Transverse colon (tissue), 4 donors: ENCODE results near the gene GBA2. TPM values are rescaled to one million over a fixed set of nuclear protein-coding genes. Genes with fewer than 3 reads are reported as not detected.

Experiments
- DNase-seq: peaks from one replicate; pipeline ENCODE4 v3.0.0-alpha.2; 2019
- H3K27ac ChIP-seq, 4 donors: fragments of 200-600 bp; sonication (generic); 2 replicates each; pipeline ENCODE4 v1.5.1; 2016 to 2018; ENCODE audit warnings: inconsistent platforms in 4 of 4
- H3K27me3 ChIP-seq: fragments of 200-600 bp; sonication (generic); 2 replicates; pipeline ENCODE4 v1.5.1; 2017; ENCODE audit warnings: inconsistent platforms
- H3K36me3 ChIP-seq, 4 donors: fragments of 200-600 bp; sonication (generic); 2 replicates each; pipeline ENCODE4 v1.5.1; 2017 to 2019; ENCODE audit warnings: inconsistent platforms in 4 of 4
- H3K4me1 ChIP-seq, 4 donors: fragments of 200-600 bp; sonication (generic); 2 replicates each; pipeline ENCODE4 v1.5.1; 2017 to 2020; ENCODE audit warnings: inconsistent platforms in 4 of 4
- H3K4me3 ChIP-seq, 4 donors: fragments of 200-600 bp; sonication (generic); 1 replicate in 1 of 4; 2 replicates in 3 of 4; pipeline versions ENCODE4 v1.5.1 to v1.6.1; 2017 to 2019; ENCODE audit warnings: inconsistent platforms in 4 of 4
- H3K9me3 ChIP-seq, 2 donors: fragments of 200-600 bp; sonication (generic); 2 replicates each; pipeline ENCODE4 v1.5.1; 2017 to 2019; ENCODE audit warnings: inconsistent platforms in 2 of 2
- EP300 ChIP-seq: sonication (generic); formaldehyde crosslinking; IDR thresholded peaks from one replicate; pipeline ENCODE4 v1.6.1; 2017; ENCODE audit warnings: antibody characterized with exemption, low read depth
- POLR2A ChIP-seq: fragments of 450-650 bp; IDR thresholded peaks from one replicate; pipeline ENCODE4 v1.6.1; 2016; ENCODE audit warnings: antibody characterized with exemption, mild to moderate bottlenecking, moderate library complexity
- POLR2AphosphoS5 ChIP-seq, 3 donors: sonication (generic); formaldehyde crosslinking; IDR thresholded peaks; one replicate each; pipeline ENCODE4 v1.6.1; 2016; ENCODE audit warnings: antibody characterized with exemption in 3 of 3
- WGBS, 2 donors: methylation state at CpG; one replicate each; pipeline ENCODE4 v1.1.5; 2018; ENCODE audit warnings: low coverage in 1 of 2; 5-methylcytosine and 5-hydroxymethylcytosine counted together
- in situ Hi-C, 4 donors: fragments of 200-750 bp; cut with MboI; loops; one replicate each; pipeline versions ENCODE4 v1.15.0 to v1.15.1; 2017; ENCODE audit warnings: low sequenced_read_pairs in 3 of 4, low pct_ligation_motif_present in 1 of 4, low pct_unique_long_range_greater_than_20kb in 1 of 4
- intact Hi-C: fragments of 100-400 bp; cut with DNase I; formaldehyde crosslinking; loops from one replicate; pipeline ENCODE4 v1.15.1; 2023; ENCODE audit warnings: low total_unique reads
- total RNA-seq, 4 donors: library from RNA; depleted of rRNA; stranded (reverse); fragments of >200 nt; gene quantifications; one replicate each; pipeline ENCODE4 v1.1.0, GENCODE V29; 2016
- TF ChIP-seq, protein P1 (sequence below), 5 experiments: fragments of 200-600 bp in 3 of 5; fragments of 450-650 bp in 2 of 5; sonication (generic) in 3 of 5; IDR thresholded peaks; 1 replicate in 2 of 5; 2 replicates in 3 of 5; pipeline ENCODE4 v1.5.1; 2016 to 2017; ENCODE audit warnings: antibody characterized with exemption in 5 of 5, inconsistent platforms in 3 of 5, mild to moderate bottlenecking in 2 of 5, moderate library complexity in 1 of 5

GBA2 gene
- total RNA-seq, 4 donors from 2014 or later = 217 to 709 (median 255) TPM

DNA sequence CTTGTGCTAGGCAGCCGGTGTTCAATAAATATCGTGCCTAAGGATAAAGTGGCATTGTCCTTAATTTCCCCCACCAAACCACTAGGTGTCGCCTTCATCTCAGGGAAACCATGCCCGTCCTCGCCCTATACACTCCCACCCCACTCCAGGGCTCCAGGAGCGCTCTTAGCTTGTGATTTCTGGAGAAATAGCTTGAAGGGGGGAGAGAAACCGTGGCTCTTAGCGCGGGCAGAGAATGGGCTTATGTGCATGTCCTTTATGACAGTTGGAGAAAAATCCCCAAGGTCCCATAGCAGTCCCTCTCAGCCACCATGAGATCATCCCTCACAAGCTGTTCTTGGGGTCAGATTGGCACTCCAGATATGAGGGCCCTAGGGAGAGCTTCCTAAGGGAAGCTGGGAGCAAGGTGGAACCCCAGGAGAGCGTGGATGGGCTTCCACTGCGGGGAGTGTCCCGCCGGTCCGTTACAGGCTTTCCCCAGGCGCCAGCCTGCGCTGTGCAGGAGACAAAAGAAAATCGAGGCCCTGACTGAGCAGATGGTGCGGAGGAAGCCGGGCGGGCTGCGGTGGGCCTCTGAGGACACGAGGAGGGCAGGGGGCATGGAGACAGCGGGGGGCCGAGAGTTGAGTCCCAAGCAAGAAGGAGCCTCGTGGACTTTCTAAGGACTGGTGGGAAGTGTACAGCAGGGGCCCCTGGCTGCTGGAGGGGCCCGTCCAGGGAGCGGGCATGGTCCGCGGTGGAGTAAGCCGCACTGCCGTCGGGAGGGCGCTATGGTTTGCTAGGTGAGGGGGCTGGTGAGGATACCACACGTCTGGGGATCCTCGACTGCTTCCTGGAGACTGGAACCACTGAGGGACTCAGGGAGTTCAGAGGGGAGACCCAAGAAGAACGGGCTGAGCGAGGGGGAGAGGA, 41.6 kb upstream of the GBA2 start:
- H3K27ac ChIP-seq = peak overlapping the region; percentile 66 to 89 (median 73)
- in situ Hi-C loops (loop anchor here in 2 of 4 donors (10.0 kb wide), 2 partner anchors 94 to 104 kb away; no protein-coding TSS in a partner anchor), intact Hi-C loops (no loop called here)
- WGBS, 2 donors = 43 to 54% methylated on average over 13 to 37 of the region's 37 CpGs
- TF ChIP-seq POLR2AphosphoS5 (IDR thresholded peaks at IDR 0.05) = no peak
- TF ChIP-seq, protein P1, sequence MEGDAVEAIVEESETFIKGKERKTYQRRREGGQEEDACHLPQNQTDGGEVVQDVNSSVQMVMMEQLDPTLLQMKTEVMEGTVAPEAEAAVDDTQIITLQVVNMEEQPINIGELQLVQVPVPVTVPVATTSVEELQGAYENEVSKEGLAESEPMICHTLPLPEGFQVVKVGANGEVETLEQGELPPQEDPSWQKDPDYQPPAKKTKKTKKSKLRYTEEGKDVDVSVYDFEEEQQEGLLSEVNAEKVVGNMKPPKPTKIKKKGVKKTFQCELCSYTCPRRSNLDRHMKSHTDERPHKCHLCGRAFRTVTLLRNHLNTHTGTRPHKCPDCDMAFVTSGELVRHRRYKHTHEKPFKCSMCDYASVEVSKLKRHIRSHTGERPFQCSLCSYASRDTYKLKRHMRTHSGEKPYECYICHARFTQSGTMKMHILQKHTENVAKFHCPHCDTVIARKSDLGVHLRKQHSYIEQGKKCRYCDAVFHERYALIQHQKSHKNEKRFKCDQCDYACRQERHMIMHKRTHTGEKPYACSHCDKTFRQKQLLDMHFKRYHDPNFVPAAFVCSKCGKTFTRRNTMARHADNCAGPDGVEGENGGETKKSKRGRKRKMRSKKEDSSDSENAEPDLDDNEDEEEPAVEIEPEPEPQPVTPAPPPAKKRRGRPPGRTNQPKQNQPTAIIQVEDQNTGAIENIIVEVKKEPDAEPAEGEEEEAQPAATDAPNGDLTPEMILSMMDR (IDR thresholded peaks at IDR 0.05) = peak; percentile 84 to 92 (median 87)
- H3K4me1 ChIP-seq = peaks cover 0 to 36% (median 12%) of the 10 kb centered on the region in 4 donors
- no peaks in the 10 kb centered on the region for H3K27me3 ChIP-seq
- DNase-seq = peak; percentile 71
- H3K36me3 ChIP-seq = peaks cover 0 to 3% (median 0%) of the 10 kb centered on the region in 4 donors
- H3K4me3 ChIP-seq = peak overlapping the region in 3 of 4 donors; percentile 41 to 55 (median 43)
- H3K9me3 ChIP-seq = no peaks in the 10 kb centered on the region

- in situ Hi-C loops = loop anchor here in 2 of 4 donors (10.0 kb wide), 2 partner anchors 95 to 105 kb away; no protein-coding TSS in a partner anchor
- intact Hi-C loops = no loop called here
- H3K27me3 ChIP-seq = no peaks in the 10 kb centered on the region
Measured at GRCh38 chr9:35790025-35790384, 41.0 kb upstream of the GBA2 start.

GRCh38 chr9:35789541-35789940, 40.5 kb upstream of the GBA2 start:
- intact Hi-C loops = no loop called here

More at GRCh38 chr9:35790025-35790384, 41.0 kb upstream of the GBA2 start:
- WGBS, 2 donors = 36 to 46% methylated on average over 1 to 4 of the region's 4 CpGs
- H3K4me3 ChIP-seq = no peak overlapping the region
- no peak for DNase-seq
- no peaks in the 10 kb centered on the region for H3K9me3 ChIP-seq
- H3K36me3 ChIP-seq = peaks cover 0 to 5% (median 0%) of the 10 kb centered on the region in 4 donors
- peak overlapping the region in 1 of 4 donors; percentile 67 for H3K27ac ChIP-seq
- peaks cover 0 to 34% (median 12%) of the 10 kb centered on the region in 4 donors for H3K4me1 ChIP-seq
- TF ChIP-seq POLR2A (no peak), EP300 (no peak), POLR2AphosphoS5 (IDR thresholded peaks at IDR 0.05) (no peak)
- TF ChIP-seq, protein P1 (IDR thresholded peaks at IDR 0.05) = no peak

GRCh38 chr9:35783418-35783817, 34.4 kb upstream of the GBA2 start:
- in situ Hi-C loops (no loop called here), intact Hi-C loops (no loop called here)
- Histone ChIP-seq H3K4me1 (no peaks in the 10 kb centered on the region), H3K27ac (no peak overlapping the region), H3K36me3 (peaks cover 0 to 5% (median 0%) of the 10 kb centered on the region in 4 donors), H3K27me3 (no peaks in the 10 kb centered on the region), H3K4me3 (no peak overlapping the region), H3K9me3 (no peaks in the 10 kb centered on the region)
- no peak for DNase-seq
- TF ChIP-seq, protein P1 (IDR thresholded peaks at IDR 0.05) = no peak
- no peak for TF ChIP-seq POLR2AphosphoS5 (IDR thresholded peaks at IDR 0.05)
- TF ChIP-seq POLR2A = no peak
- TF ChIP-seq EP300 = no peak

More at GRCh38 chr9:35789541-35789940, 40.5 kb upstream of the GBA2 start:
- WGBS, 2 donors = 89 to 100% methylated on average over 2 of the region's 2 CpGs
- H3K4me1 ChIP-seq = peaks cover 0 to 29% (median 12%) of the 10 kb centered on the region in 4 donors
- no peak for DNase-seq
- no peak overlapping the region for H3K4me3 ChIP-seq
- TF ChIP-seq, protein P1 (IDR thresholded peaks at IDR 0.05) = no peak
- no peak for TF ChIP-seq POLR2A
- no peak for TF ChIP-seq POLR2AphosphoS5 (IDR thresholded peaks at IDR 0.05)
- no peak for TF ChIP-seq EP300
- no peaks in the 10 kb centered on the region for H3K27me3 ChIP-seq
- no peaks in the 10 kb centered on the region for H3K9me3 ChIP-seq
- in situ Hi-C loops = loop anchor here in 1 of 4 donors (5.0 kb wide), 1 partner anchor 93 kb away; no protein-coding TSS in a partner anchor
- peaks cover 0 to 5% (median 0%) of the 10 kb centered on the region in 4 donors for H3K36me3 ChIP-seq
- H3K27ac ChIP-seq = no peak overlapping the region
